HCT116 (cell line): ENCODE measurements around the gene CDX1. TPM values are rescaled to one million over a fixed set of nuclear protein-coding genes. Genes with fewer than 3 reads are reported as not detected.

ENCODE experiments used
- ATAC-seq: fragments of 200-7000 bp; cut with Tn5 transposase; 2 replicates; pipeline ENCODE4 v1.9.1; 2020; ENCODE audit warnings: mild to moderate bottlenecking, moderate library complexity
- BruUV-seq: library from RNA; stranded (reverse); fragments of 400-500 nt; replicated peaks from 2 replicates; lab custom pipeline; 2021; lab: Mats Ljungman, UMichigan
- CTCF ChIA-PET: fragments of 300-600 bp; sonication (Branson Sonifier 250); formaldehyde crosslinking; loops from one replicate; lab custom pipeline; 2021; ENCODE audit warnings: antibody characterized with exemption; lab: Charles Lee
- POLR2A ChIA-PET: fragments of 300-600, 350-600 bp; sonication (Branson Sonifier 250); formaldehyde crosslinking; loops from one replicate; lab custom pipeline; 2021; ENCODE audit warnings: antibody characterized with exemption; lab: Charles Lee
- RAD21 ChIA-PET, 2 experiments: fragments of 300-600 bp; sonication (Branson Sonifier 250); formaldehyde crosslinking; loops; one replicate each; lab custom pipeline; 2023; ENCODE audit warnings: low total read pairs in 2 of 2; ENCODE audit not compliant: uncharacterized antibody in 2 of 2, unreplicated experiment in 2 of 2, low non-redundant PET in 1 of 2; lab: Charles Lee
- DNase-seq: peaks from one replicate; pipeline ENCODE4 v3.0.0-alpha.2; 2010; ENCODE audit warnings: low read depth, low spot score
- H2AFZ ChIP-seq: fragments of 200-600 bp; shearing (Covaris generic), sonication (generic); 2 replicates; pipeline ENCODE4 v1.6.1; 2017; ENCODE audit warnings: low read depth, mixed run types, mixed read lengths, antibody characterized with exemption, low read length; ENCODE audit not compliant: poor library complexity, severe bottlenecking
- H3K27ac ChIP-seq: 2 replicates; pipeline ENCODE4 v1.5.1; 2012; ENCODE audit warnings: low read depth, low read length
- H3K27me3 ChIP-seq: fragments of 200-600 bp; sonication (generic); 2 replicates; pipeline ENCODE4 v1.6.1; 2016; ENCODE audit warnings: mixed run types, low read length, mixed read lengths; ENCODE audit not compliant: insufficient read depth
- H3K36me3 ChIP-seq, 2 experiments: fragments of 200-500 bp in 1 of 2; fragments of 200-600 bp in 1 of 2; sonication (Bioruptor generic) in 1 of 2; sonication (generic) in 1 of 2; 2 replicates each; pipeline versions ENCODE4 v1.5.1 to v1.6.1; 2014 to 2016; ENCODE audit warnings: low read length in 2 of 2, inconsistent platforms in 1 of 2, mixed read lengths in 1 of 2, mixed run types in 1 of 2; ENCODE audit not compliant: insufficient read depth in 2 of 2, control insufficient read depth in 1 of 2
- H3K4me1 ChIP-seq, 2 experiments: fragments of 200-600 bp in 1 of 2; sonication (generic) in 1 of 2; 2 replicates each; pipeline versions ENCODE4 v1.5.1 to v1.6.1; 2012 to 2017; ENCODE audit warnings: low read length in 2 of 2, inconsistent platforms in 1 of 2, mild to moderate bottlenecking in 1 of 2, mixed read lengths in 1 of 2, mixed run types in 1 of 2, moderate library complexity in 1 of 2; ENCODE audit not compliant: insufficient read depth in 2 of 2, control insufficient read depth in 1 of 2
- H3K4me2 ChIP-seq: fragments of 200-600 bp; sonication (generic); 2 replicates; pipeline ENCODE4 v1.6.1; 2017; ENCODE audit warnings: mixed run types, low read length, mixed read lengths
- H3K4me3 ChIP-seq, 2 experiments: fragments of 200-600 bp in 1 of 2; sonication (generic) in 1 of 2; replicated peaks in 1 of 2; 2 replicates each; pipeline ENCODE4 v1.5.1; 2011 to 2016; ENCODE audit warnings: low read length in 2 of 2, control low read depth in 1 of 2, low read depth in 1 of 2, mild to moderate bottlenecking in 1 of 2, mixed read lengths in 1 of 2, mixed run types in 1 of 2
- H3K79me2 ChIP-seq: fragments of 200-600 bp; sonication (generic); 2 replicates; pipeline ENCODE4 v1.6.1; 2017; ENCODE audit warnings: mild to moderate bottlenecking, mixed run types, low read length, moderate library complexity, mixed read lengths; ENCODE audit not compliant: insufficient read depth
- H3K9ac ChIP-seq: fragments of 200-600 bp; sonication (generic); 2 replicates; pipeline ENCODE4 v1.6.1; 2016; ENCODE audit warnings: low read length, mixed read lengths
- H3K9me2 ChIP-seq: fragments of 200-600 bp; sonication (generic), shearing (Covaris generic); 2 replicates; pipeline ENCODE4 v1.6.1; 2017; ENCODE audit warnings: mixed run types, mild to moderate bottlenecking, moderate library complexity; ENCODE audit not compliant: insufficient read depth
- H3K9me3 ChIP-seq, 2 experiments: fragments of 200-500 bp in 1 of 2; fragments of 200-600 bp in 1 of 2; sonication (Bioruptor generic) in 1 of 2; sonication (generic) in 1 of 2; 2 replicates each; pipeline ENCODE4 v1.6.1; 2014 to 2017; ENCODE audit warnings: low read length in 2 of 2, mixed read lengths in 2 of 2, inconsistent platforms in 1 of 2, low read depth in 1 of 2, mild to moderate bottlenecking in 1 of 2, mixed run types in 1 of 2, moderate library complexity in 1 of 2; ENCODE audit not compliant: control insufficient read depth in 1 of 2, insufficient read depth in 1 of 2
- H4K20me1 ChIP-seq: fragments of 200-600 bp; sonication (generic), shearing (Covaris generic); 2 replicates; pipeline ENCODE4 v1.6.1; 2017; ENCODE audit warnings: mixed run types, mild to moderate bottlenecking, moderate library complexity; ENCODE audit not compliant: insufficient read depth
- CBX3 ChIP-seq: IDR thresholded peaks from 2 replicates; pipeline ENCODE4 v1.6.1; 2012; ENCODE audit warnings: low read depth
- CEBPB ChIP-seq: IDR thresholded peaks from 2 replicates; pipeline ENCODE4 v1.6.1; 2012; ENCODE audit warnings: low read depth
- EGR1 ChIP-seq: IDR thresholded peaks from 2 replicates; pipeline ENCODE4 v1.6.1; 2012; ENCODE audit warnings: low read depth
- ELF1 ChIP-seq: IDR thresholded peaks from 2 replicates; pipeline ENCODE4 v1.6.1; 2012; ENCODE audit warnings: low read depth, borderline replicate concordance
- FOSL1 ChIP-seq: IDR thresholded peaks from 2 replicates; pipeline ENCODE4 v1.6.1; 2012; ENCODE audit warnings: low read depth
- POLR2A ChIP-seq: IDR thresholded peaks from 2 replicates; pipeline ENCODE4 v1.7.0; 2011; ENCODE audit warnings: borderline replicate concordance; ENCODE audit not compliant: insufficient read depth, insufficient read length; ENCODE audit errors: extremely low read depth
- POLR2AphosphoS5 ChIP-seq: IDR thresholded peaks from 2 replicates; pipeline ENCODE4 v1.6.1; 2011; ENCODE audit warnings: mild to moderate bottlenecking, low read depth, low read length, moderate library complexity
- RAD21 ChIP-seq: IDR thresholded peaks from 2 replicates; pipeline ENCODE4 v1.6.1; 2012; ENCODE audit warnings: low read depth, mild to moderate bottlenecking
- SIN3A ChIP-seq: IDR thresholded peaks from 2 replicates; pipeline ENCODE4 v1.6.1; 2012; ENCODE audit warnings: low read depth
- SRF ChIP-seq: IDR thresholded peaks from 2 replicates; pipeline ENCODE4 v1.6.1; 2012; ENCODE audit warnings: low read depth
- TCF7L2 ChIP-seq: IDR thresholded peaks from 2 replicates; pipeline ENCODE4 v1.7.0; 2011; ENCODE audit warnings: borderline replicate concordance, inconsistent platforms; ENCODE audit not compliant: insufficient read depth, insufficient read length; ENCODE audit errors: extremely low read depth
- YY1 ChIP-seq: IDR thresholded peaks from 2 replicates; pipeline ENCODE4 v1.6.1; 2011; ENCODE audit warnings: low read length, low read depth, moderate library complexity, mild to moderate bottlenecking; ENCODE audit not compliant: insufficient replicate concordance; ENCODE audit errors: extremely low read depth
- ZFX ChIP-seq: fragments of 450-650 bp; IDR thresholded peaks from 2 replicates; pipeline ENCODE4 v1.6.1; 2017
- intact Hi-C: fragments of 100-400 bp; cut with micrococcal nuclease; formaldehyde crosslinking; loops from 2 replicates; pipeline ENCODE4 v1.10.0; 2022
- total RNA-seq: library from RNA; stranded (reverse); gene quantifications from one replicate; pipeline ENCODE4 v1.2.1, GENCODE V29; 2021; ENCODE audit not compliant: unreplicated experiment
- TF ChIP-seq, protein P1 (sequence below): IDR thresholded peaks from 2 replicates; pipeline ENCODE4 v1.6.1; 2012
- TF ChIP-seq, protein P2 (sequence below): IDR thresholded peaks from 2 replicates; pipeline ENCODE4 v1.6.1; 2011; ENCODE audit warnings: mild to moderate bottlenecking, low read length, moderate library complexity; ENCODE audit not compliant: insufficient replicate concordance; ENCODE audit errors: extremely low read depth
- TF ChIP-seq, protein P3 (sequence below), 3 experiments: fragments of 200-600 bp in 1 of 3; sonication (generic) in 1 of 3; IDR thresholded peaks in 2 of 3; conservative IDR thresholded peaks in 1 of 3; 2 replicates each; pipeline ENCODE4 v1.5.1; 2012 to 2017; ENCODE audit warnings: low read depth in 2 of 3, low read length in 2 of 3, antibody characterized with exemption in 1 of 3, borderline replicate concordance in 1 of 3, control low read depth in 1 of 3, mild to moderate bottlenecking in 1 of 3, mixed read lengths in 1 of 3, mixed run types in 1 of 3, moderate library complexity in 1 of 3; ENCODE audit not compliant: insufficient read depth in 1 of 3
- TF ChIP-seq, protein P4 (sequence below): IDR thresholded peaks from 2 replicates; pipeline ENCODE4 v1.6.1; 2012; ENCODE audit warnings: low read depth
- TF ChIP-seq, protein P5 (sequence below): IDR thresholded peaks from 2 replicates; pipeline ENCODE4 v1.6.1; 2012

CDX1 gene
- total RNA-seq, 1 experiment from 2014 or later = not detected

DNA sequence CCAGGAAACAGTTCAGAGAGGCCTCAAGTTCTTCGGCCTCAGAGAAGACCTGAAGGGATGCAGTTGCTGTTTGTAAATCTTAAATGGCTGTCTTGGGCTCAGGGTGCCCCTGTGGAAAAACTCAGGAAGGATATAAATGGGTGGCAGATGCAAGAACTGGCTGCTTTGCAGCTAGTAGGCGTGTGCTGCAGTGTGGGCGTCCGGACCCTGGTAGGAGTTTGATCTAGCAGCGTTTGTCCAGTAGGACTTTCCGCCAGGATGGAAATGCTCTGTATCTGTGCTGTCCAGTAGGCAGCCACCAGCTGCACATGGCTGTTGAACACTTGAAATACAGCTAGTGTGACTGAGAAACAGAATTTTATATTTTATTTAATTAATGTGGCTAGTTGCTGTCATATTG, 7.7 kb downstream of the CDX1 start:
- H3K36me3 ChIP-seq = no peaks in the 10 kb centered on the region
- no peaks in the 10 kb centered on the region for H3K9me3 ChIP-seq
- H3K79me2 ChIP-seq = no peaks in the 10 kb centered on the region
- no peak overlapping the region for H3K4me3 ChIP-seq
- POLR2A ChIA-PET = no interaction called here
- H3K27ac ChIP-seq = no peak overlapping the region
- RAD21 ChIA-PET = no interaction called here
- no peaks in the 10 kb centered on the region for H3K4me1 ChIP-seq
- CTCF ChIA-PET = interaction anchor here (1.4 kb wide), 1 partner anchor 12 kb away, joined by 4 read pairs; no protein-coding TSS in a partner anchor
- ATAC-seq (no peak), DNase-seq (no peak)
- no peaks in the 10 kb centered on the region for H4K20me1 ChIP-seq
- BruUV-seq = no TSS peak
- H3K9ac ChIP-seq = no peak overlapping the region
- no peaks in the 10 kb centered on the region for H3K9me2 ChIP-seq
- H3K27me3 ChIP-seq = peaks cover 9% of the 10 kb centered on the region
- TF ChIP-seq TCF7L2 (no peak), YY1 (no peak), RAD21 (no peak), POLR2A (no peak), SRF (no peak), POLR2AphosphoS5 (no peak), EGR1 (no peak), ZFX (no peak), FOSL1 (no peak), ELF1 (no peak), SIN3A (no peak), CEBPB (no peak), CBX3 (no peak)
- TF ChIP-seq, protein P1, sequence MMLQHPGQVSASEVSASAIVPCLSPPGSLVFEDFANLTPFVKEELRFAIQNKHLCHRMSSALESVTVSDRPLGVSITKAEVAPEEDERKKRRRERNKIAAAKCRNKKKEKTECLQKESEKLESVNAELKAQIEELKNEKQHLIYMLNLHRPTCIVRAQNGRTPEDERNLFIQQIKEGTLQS = no peak
- TF ChIP-seq, protein P2, sequence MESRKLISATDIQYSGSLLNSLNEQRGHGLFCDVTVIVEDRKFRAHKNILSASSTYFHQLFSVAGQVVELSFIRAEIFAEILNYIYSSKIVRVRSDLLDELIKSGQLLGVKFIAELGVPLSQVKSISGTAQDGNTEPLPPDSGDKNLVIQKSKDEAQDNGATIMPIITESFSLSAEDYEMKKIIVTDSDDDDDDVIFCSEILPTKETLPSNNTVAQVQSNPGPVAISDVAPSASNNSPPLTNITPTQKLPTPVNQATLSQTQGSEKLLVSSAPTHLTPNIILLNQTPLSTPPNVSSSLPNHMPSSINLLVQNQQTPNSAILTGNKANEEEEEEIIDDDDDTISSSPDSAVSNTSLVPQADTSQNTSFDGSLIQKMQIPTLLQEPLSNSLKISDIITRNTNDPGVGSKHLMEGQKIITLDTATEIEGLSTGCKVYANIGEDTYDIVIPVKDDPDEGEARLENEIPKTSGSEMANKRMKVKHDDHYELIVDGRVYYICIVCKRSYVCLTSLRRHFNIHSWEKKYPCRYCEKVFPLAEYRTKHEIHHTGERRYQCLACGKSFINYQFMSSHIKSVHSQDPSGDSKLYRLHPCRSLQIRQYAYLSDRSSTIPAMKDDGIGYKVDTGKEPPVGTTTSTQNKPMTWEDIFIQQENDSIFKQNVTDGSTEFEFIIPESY = no peak
- TF ChIP-seq, protein P3, sequence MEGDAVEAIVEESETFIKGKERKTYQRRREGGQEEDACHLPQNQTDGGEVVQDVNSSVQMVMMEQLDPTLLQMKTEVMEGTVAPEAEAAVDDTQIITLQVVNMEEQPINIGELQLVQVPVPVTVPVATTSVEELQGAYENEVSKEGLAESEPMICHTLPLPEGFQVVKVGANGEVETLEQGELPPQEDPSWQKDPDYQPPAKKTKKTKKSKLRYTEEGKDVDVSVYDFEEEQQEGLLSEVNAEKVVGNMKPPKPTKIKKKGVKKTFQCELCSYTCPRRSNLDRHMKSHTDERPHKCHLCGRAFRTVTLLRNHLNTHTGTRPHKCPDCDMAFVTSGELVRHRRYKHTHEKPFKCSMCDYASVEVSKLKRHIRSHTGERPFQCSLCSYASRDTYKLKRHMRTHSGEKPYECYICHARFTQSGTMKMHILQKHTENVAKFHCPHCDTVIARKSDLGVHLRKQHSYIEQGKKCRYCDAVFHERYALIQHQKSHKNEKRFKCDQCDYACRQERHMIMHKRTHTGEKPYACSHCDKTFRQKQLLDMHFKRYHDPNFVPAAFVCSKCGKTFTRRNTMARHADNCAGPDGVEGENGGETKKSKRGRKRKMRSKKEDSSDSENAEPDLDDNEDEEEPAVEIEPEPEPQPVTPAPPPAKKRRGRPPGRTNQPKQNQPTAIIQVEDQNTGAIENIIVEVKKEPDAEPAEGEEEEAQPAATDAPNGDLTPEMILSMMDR (IDR thresholded peaks at IDR 0.05 in 2 of 3, conservative IDR thresholded peaks at IDR 0.05 in 1 of 3; ENCODE audit: borderline replicate concordance in 1 of 3, insufficient read depth in 1 of 3, low read depth in 2 of 3, low read length in 2 of 3) = no peak
- TF ChIP-seq, protein P4, sequence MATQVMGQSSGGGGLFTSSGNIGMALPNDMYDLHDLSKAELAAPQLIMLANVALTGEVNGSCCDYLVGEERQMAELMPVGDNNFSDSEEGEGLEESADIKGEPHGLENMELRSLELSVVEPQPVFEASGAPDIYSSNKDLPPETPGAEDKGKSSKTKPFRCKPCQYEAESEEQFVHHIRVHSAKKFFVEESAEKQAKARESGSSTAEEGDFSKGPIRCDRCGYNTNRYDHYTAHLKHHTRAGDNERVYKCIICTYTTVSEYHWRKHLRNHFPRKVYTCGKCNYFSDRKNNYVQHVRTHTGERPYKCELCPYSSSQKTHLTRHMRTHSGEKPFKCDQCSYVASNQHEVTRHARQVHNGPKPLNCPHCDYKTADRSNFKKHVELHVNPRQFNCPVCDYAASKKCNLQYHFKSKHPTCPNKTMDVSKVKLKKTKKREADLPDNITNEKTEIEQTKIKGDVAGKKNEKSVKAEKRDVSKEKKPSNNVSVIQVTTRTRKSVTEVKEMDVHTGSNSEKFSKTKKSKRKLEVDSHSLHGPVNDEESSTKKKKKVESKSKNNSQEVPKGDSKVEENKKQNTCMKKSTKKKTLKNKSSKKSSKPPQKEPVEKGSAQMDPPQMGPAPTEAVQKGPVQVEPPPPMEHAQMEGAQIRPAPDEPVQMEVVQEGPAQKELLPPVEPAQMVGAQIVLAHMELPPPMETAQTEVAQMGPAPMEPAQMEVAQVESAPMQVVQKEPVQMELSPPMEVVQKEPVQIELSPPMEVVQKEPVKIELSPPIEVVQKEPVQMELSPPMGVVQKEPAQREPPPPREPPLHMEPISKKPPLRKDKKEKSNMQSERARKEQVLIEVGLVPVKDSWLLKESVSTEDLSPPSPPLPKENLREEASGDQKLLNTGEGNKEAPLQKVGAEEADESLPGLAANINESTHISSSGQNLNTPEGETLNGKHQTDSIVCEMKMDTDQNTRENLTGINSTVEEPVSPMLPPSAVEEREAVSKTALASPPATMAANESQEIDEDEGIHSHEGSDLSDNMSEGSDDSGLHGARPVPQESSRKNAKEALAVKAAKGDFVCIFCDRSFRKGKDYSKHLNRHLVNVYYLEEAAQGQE = no peak
- TF ChIP-seq, protein P5, sequence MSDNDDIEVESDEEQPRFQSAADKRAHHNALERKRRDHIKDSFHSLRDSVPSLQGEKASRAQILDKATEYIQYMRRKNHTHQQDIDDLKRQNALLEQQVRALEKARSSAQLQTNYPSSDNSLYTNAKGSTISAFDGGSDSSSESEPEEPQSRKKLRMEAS = no peak
- TF ChIP-seq, all 23 proteins: peak for 0
- Histone ChIP-seq H2AFZ (no peak overlapping the region), H3K4me2 (no peak overlapping the region)
- intact Hi-C loops = no loop called here
